ENCODE data around the gene PRRT3. TPM values are rescaled to one million over a fixed set of nuclear protein-coding genes. Genes with fewer than 3 reads are reported as not detected.

The PRRT3 gene
- 1.8 and 3.2 TPM in 2 replicates for total RNA-seq

GRCh38 chr3:9951962-9952805 lies at the start of gene PRRT3:
PRRT3 (minus strand) TSS chr3:9952408; CDS start chr3:9950115, 2,293 bp downstream.

GRCh38 chr3:9933561-9934234 lies 18.5 kb downstream of the PRRT3 start, which contains the start of gene CRELD1:
CRELD1 (plus strand) TSS chr3:9933834; CDS start chr3:9934439, 605 bp downstream.

GRCh38 chr3:9916734-9917680 lies 35.2 kb downstream of the PRRT3 start, which contains the start of gene IL17RC:
IL17RC (plus strand) TSS chr3:9917098; CDS start chr3:9917316, 218 bp downstream.

GRCh38 chr3:9902372-9903237 lies 49.6 kb downstream of the PRRT3 start, which contains the start of gene IL17RE:
IL17RE (plus strand) TSS chr3:9902848; CDS start chr3:9902933, 85 bp downstream.

Other genes with a start within 250 kb of the PRRT3 start
- under 0.01 and 0.17 TPM in 2 replicates for gene CPNE9, start 248.6 kb downstream of the PRRT3 start, total RNA-seq
- gene BRPF1, start 220.7 kb downstream of the PRRT3 start, total RNA-seq: 11.4 and 12.9 TPM in 2 replicates
- 32.8 and 36.0 TPM in 2 replicates for gene OGG1, start 202.5 kb downstream of the PRRT3 start, total RNA-seq
- gene CAMK1, start 182.5 kb downstream of the PRRT3 start, total RNA-seq: 41.5 and 45.3 TPM in 2 replicates
- 81.9 and 89.2 TPM in 2 replicates for gene TADA3, start 159.9 kb downstream of the PRRT3 start, total RNA-seq
- gene ARPC4, start 159.3 kb downstream of the PRRT3 start, total RNA-seq: 195 and 196 TPM in 2 replicates
- 8.3 and 8.7 TPM in 2 replicates for gene TTLL3, start 142.1 kb downstream of the PRRT3 start, total RNA-seq
- 51.3 and 56.5 TPM in 2 replicates for gene RPUSD3, start 108.4 kb downstream of the PRRT3 start, total RNA-seq
- gene CIDEC, start 72.2 kb downstream of the PRRT3 start, total RNA-seq: 0.15 and 0.17 TPM in 2 replicates
- gene JAGN1, start 61.8 kb downstream of the PRRT3 start, total RNA-seq: 45.2 and 54.7 TPM in 2 replicates
- 3.9 and 6.6 TPM in 2 replicates for gene IL17RE, start 49.6 kb downstream of the PRRT3 start, total RNA-seq
- 40.0 and 44.6 TPM in 2 replicates for gene IL17RC, start 35.3 kb downstream of the PRRT3 start, total RNA-seq
- gene CRELD1, start 18.6 kb downstream of the PRRT3 start, total RNA-seq: 12.8 and 14.5 TPM in 2 replicates
- gene EMC3, start 34.4 kb upstream of the PRRT3 start, total RNA-seq: 23.7 and 35.4 TPM in 2 replicates
- 26.2 and 38.7 TPM in 2 replicates for gene FANCD2, start 74.0 kb upstream of the PRRT3 start, total RNA-seq
- not detected in 2 replicates for gene FANCD2OS, start 155.8 kb upstream of the PRRT3 start, total RNA-seq
- gene BRK1, start 163.3 kb upstream of the PRRT3 start, total RNA-seq: 95.5 and 110 TPM in 2 replicates
- gene VHL, start 189.4 kb upstream of the PRRT3 start, total RNA-seq: 23.9 and 28.2 TPM in 2 replicates
- 3.0 and 3.5 TPM in 2 replicates for gene IRAK2, start 212.5 kb upstream of the PRRT3 start, total RNA-seq

Measured in bronchus fibroblast of lung (primary cell).